GM18909 (cell line): ENCODE data around the gene ANKRD44.

Experiments
- ATAC-seq: cut with Tn5 transposase; IDR thresholded peaks from one replicate; pipeline ENCODE4 v1.9.1; 2021; ENCODE audit warnings: mild to moderate bottlenecking; ENCODE audit not compliant: unreplicated experiment, poor library complexity

Gene ANKRD44

DNA sequence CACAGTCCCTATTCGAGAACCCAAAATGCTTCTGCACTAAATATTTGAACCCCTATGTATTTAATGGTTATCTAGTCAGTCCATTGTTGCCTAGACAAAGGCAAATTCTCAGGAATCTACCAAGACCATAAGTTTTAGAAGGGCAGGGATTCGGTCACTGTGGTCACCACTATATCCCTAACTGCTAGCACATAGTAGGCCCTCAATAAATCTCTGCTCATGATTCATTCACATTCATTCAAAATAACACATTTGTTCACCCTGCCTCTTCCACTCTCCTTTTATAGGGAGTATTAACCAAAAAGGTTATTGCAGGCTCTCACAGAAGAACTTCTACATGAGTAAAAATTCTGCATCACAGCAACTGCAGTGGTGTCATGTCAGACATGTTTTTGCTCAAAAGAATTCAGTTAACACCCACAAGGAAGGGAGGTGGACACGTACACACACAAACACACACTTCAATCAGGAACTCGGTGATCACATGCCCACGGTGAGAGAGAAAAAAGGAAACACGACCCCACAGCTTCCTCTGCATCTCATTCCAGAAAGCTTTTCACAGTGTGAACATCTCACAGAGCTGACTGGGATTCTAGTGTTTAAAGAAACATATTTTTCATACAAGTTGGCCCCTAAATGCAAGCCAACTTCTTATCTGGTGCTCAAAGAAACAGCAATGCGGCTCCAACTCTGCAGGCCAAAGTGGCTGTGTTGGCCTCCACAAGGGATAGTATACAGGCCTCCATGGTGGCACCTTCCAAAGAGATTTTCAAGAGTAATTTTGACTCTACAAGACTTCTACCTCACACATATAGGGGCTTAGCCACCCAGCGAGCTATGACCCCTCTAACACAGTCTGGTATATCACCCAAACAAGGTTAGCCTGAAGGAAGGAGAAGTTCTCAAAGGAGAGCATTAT, 98.0 kb downstream of the ANKRD44 start:
- ATAC-seq = no peak

DNA sequence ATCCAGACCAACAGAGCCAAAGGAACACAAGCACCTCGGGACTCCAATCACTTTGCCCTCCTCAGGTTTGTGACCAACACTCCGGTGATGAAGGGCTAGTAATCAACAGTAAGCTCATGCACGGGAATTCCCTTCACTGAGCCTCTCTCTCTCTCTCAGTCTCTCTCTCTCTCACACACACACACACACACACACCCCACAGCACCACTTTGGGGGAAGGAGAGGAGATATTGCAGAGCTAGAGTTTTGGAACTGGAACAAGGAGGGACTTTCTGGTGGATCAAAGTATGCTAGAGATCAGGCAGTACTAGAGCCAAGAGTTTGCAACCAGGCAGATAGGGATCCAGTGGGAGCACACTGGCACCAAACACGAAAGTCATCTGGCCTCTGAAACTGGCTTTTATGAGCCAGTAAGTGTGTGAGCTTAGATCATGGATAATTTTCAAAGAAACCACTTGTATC, 98.7 kb downstream of the ANKRD44 start:
- no peak for ATAC-seq

DNA sequence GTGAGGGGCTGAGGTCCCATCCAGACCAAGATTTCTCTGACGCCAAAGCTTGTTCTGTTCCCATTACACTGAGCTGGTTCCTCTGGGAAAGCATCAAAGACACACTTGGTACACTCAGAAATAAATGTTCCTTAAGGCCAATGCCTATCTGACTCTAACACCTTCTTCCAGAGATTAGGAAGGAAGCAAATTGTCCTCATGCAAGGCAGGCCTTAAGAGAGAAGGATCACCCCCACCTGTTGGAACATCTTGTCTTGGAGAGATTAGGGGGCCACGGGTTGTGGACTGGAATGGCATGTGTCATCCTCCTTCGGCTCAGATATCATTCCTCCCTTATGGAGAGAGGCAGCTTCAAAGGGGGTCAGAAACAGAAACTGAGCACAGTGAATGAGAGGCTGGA, 100.2 kb downstream of the ANKRD44 start:
- ATAC-seq = no peak

DNA sequence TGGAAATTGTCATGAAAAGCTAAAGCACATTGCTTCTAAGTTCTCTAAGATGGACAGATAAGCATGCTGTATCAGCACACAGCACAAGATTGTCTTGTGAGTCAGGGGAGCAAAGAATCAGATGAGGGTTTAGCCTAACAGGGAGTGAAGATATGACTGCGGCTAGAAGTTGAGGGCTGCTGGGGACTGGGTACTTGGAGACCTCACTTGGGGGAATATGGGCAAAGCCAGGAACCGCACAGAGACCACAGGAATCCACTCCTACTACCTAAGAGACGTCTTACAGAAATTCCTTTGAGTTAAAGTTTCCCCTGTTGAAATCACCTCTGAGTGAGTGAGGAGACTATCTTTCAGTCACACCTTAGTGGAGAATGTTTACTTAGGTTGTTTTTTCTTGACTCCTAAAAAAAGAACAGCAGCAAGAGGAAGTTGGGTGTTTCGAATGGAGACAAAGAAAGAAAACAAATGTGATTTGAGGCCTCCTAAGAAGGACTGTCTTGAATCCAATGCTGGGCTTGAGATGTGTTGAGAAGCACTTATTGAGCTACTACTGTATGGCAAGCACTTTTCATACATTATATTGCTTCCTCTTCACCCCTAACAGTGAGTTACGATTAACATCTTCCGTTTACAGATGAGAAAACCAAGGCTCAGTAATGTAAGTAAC, 100.7 kb downstream of the ANKRD44 start:
- peak; percentile 39 for ATAC-seq

DNA sequence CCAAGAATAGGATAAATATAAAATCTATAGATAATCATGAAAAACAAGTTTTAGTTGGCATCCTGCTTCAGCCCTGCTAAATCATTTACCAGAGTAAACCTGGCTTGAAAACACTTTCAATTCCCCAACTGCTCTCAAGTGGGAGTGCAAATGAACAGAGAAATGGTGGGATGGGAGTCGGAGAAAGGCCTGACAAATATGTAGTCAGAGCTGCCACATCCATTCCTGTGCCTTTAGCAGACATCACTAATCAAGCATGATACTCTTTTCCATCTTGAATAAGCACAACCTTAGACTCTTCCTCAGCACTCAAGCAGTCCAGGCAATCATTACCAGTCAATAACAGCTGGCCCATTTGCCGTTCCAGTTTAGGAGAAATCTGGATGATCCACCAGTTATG, 101.3 kb downstream of the ANKRD44 start:
- no peak for ATAC-seq

DNA sequence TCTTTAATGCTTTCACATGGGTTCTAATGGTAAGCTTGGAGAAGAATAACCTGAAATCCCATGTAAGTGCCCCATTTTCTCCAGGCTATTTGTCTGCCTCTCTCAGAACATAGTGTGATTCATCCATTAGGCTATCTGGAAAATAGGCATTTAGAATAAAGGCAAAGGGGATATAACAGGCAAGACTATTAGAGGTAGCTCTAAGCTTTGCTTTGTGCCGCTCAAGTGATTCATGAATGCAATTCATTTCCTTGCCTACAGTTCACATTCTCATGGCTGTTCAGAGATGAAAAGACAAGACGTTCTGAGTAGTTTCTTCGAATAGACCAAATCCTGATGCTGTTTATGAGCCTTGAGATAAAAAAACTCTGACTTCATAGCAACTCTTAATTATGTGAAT, 101.7 kb downstream of the ANKRD44 start:
- no peak for ATAC-seq

DNA sequence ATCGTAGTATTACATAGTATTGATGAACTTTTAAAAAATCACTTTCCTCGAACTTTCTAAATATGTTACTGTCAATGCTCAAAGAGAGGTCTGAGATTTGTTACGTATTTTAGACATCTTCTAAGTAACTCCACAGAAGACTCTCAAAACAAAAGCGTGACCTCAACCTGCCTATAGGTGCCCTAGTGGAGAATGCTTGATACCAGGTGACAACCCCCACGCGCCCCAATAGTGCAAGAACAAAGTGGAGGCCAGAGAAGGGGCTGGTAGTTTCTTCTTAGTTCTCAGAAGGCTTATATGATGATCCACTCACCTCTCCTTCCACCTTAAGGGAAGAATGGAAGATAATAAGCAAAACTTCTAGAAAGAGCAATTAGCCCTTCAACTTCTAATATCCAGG, 102.6 kb downstream of the ANKRD44 start:
- no peak for ATAC-seq

DNA sequence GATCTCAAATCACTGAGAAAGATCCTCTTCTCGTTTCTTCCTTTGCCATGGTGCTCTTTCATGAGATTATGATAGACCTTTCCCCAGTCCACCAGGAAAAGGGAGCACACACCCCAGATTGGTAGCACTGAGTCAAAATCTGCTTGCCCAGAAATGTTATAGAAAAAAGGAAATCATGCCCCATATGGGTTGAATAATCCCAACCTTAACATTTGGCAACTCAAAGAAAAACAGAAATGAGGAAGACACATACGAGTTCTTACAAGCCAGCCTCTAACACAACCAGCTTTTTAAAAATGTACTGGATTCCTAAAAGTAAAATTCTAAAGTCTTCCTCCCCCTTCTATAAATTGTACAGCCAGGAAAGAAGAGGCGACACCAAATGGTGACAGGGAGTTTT, 103.0 kb downstream of the ANKRD44 start:
- no peak for ATAC-seq

DNA sequence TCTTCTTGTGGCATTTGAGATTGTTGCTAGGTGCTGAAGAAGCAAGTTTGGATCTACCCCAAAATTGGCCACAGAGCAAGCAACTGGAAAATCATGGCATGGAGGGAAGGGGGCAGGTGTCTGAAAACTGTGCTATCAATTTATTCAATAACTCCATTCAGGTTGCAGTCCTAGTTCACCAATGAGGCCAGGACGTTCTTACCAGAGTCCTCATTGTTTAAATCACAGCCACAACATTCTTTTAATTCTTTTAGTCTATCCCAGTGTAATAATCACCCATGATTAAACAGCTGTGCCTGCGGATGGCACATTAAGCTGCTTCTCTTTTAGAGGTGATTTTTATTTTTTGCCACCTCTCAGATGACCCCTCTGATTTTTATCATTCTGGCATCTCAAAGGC, 103.5 kb downstream of the ANKRD44 start:
- ATAC-seq = no peak

DNA sequence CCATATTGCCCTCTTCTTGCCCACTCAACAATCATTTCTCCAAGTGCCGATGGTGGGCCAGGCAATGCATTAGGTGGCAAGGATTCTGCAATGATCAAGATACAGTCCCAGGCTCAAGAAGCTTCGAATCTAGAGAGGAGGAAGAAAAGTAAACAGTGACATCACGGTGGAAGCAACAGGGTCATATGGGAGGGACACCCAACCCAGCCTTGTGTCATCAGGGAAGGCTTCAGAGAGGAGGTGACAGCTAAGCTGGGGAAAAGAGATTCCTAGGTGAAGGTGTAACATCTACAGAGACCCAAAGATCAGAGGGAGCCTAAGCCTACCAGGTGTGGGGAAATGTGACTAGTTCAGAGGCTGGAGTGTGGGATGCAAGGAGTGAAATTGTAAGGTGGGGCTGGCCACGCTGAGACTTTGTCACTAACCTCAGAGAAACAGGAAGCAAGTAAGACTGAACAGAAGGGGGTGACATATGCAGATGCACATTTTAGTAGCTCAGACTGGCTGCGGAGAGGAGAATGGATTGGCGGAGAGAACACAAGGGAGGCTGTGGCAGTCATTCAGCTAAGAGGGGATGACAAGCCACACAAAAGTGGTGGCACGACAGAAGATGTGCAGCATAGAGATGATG, 104.9 kb downstream of the ANKRD44 start:
- peak; percentile 73 for ATAC-seq

DNA sequence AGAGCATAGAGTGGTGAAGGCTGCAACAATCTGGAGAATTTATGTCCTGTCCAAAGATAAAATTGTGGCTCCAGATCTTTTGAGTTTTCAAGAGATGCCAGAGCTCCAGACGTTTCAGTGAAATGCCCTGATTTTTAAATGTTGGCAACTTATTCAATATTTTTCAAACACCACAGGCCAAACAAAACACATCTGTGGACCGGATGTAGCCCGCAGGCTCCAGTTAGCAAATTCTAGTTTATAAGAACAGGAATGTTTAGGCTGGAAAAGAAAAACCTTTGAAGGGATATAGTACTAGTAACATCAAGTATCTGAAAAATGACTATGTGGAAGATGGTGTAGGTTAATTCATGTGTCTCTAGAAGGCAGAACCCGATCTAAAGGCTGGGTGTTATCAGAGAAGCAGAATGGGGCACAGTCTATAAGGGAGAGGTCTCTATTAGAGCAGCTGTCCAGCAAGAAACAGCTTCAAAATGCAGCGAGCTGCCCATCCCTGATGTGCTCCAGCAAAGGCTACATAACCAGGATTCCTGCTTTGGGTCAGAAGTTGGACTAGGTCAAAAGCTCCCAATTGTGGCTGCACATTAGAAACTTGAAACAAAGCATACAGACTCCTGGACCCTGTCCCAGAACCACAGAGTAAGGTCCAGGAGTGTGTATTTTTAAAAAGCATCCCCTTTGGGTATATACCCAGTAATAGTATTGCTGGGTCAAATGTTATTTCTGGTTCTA, 105.9 kb downstream of the ANKRD44 start:
- no peak for ATAC-seq

DNA sequence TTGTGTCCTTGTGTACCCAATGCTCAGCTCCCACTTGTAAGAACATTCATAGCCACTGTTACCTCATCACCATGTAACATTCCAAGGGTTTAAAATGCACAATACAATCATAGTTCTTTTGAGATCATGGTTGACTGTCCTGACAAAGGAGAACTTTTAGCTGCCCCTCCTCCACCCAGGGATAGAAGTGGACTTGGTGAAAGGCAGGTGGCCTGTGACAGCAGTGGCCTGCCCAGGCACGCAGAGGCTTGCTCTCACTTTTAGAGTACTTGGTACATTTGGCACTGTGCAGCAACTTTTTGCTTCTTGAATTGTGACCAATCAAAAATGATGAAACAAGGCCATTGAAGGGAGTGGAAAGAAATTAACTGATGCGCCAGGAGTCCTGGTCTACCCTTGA, 108.7 kb downstream of the ANKRD44 start:
- ATAC-seq = no peak

DNA sequence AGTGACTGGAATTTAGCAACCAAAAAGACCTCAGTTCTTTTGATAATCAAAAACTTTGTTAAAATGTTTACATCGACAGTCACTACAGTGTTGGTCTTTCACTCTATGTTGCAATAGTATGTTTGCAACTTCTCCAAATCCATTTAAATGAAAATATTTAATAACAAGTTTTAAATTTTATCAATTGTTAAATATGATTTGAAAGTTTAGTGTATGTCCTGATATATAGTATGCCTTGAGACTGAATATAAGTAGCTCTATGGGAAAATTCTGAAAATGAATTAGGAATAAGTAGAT, 109.9 kb downstream of the ANKRD44 start:
- no peak for ATAC-seq

DNA sequence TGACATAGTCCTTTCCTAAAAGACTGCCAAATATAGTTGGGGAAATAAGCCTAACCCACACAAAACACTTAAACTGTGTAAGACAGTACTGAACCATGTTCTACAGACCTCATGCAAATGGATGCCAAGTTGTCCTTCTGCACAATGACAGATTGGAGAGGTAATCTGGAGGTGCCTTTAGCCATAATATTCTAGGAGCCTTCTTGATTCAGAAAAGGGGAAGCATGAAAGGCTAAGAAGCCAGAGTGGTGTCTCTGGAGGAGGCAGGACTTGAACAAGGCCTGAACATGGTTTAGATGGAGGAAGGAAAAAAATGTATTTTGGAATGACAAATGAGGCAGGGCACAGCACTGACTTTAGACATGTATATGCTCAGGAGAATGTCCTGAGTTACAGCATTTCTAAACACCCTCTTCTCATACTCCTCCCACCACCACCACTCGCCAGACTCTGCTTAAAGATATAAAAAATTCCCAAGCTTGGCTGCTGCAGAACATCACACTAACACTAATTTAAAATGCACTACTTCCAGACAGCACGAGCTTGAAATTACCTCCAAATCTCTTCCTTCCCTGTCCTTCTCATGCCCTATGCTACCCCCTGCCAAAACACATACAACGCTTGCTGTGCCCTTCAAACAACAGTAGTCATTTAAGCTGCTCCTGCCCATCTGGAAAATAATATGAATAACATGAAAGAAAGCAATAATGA, 110.4 kb downstream of the ANKRD44 start:
- no peak for ATAC-seq

DNA sequence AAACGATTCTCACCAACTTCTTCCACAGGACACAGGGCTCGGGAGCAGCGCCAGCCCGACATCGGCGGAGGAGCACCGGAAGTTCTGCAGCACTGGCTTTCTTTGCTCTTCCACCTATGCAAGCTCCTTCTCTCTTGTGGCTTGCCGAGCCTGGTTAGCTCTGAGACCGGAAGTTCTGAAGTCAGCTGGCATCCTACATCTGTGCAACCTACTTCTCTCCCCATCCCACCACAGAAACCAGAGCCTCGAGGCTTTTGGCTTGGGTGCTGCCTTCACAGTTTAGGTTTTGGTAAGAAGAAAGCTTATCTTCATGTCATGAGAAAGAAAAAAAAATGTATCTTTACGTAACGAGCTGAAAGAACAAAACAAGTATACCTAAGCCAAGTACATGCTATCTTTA, 111.7 kb downstream of the ANKRD44 start:
- peak; percentile 98 for ATAC-seq

DNA sequence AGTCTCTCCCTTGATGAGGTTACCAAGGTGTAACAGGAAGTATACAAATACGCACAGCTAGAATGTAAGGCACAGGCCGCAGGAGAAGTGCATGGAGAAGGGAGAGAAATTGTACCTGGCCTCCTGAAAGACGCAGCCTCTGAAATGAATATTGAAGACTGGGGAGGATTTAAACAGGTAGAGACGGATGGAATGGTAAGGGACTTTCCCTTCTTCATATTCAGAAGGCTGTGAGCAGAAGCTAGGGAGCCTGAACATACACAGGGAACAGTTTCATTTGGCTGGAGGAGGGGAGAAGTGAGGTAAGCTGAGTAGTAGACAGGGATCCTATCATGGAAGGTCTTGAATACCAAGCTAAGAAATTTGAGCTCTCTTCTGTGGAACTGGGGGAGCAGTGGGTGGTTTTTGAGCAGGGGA, 112.7 kb downstream of the ANKRD44 start:
- ATAC-seq = no peak

DNA sequence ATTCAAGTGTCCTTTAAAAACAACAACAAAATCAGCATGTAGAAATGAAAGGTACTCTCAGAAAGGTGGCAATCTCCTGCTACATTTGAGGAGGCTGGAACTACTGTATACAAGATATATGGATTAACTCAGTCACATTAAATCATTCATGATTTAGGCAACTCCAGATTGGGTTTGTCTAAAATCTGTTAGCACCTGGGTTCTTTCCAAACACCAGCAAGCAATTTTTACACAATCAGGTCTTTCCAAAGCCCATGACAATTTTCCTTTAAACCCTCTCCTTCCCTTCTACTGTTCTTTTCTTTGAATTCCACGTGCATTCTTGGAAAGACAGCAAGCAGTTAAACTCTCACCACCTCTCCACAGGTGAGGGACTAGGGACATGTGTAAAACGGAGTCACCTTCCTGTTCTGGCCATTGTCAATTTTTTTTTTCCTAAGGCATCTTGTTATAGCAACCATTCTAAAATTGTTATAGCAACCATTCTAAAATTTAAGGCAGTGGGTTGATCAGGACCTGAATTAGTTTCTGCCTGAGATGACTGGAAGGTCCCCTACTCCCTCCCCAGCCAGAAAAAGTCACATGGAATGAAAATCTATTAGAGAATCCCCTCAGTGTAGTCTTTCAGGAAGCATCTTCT, 113.9 kb downstream of the ANKRD44 start:
- no peak for ATAC-seq

DNA sequence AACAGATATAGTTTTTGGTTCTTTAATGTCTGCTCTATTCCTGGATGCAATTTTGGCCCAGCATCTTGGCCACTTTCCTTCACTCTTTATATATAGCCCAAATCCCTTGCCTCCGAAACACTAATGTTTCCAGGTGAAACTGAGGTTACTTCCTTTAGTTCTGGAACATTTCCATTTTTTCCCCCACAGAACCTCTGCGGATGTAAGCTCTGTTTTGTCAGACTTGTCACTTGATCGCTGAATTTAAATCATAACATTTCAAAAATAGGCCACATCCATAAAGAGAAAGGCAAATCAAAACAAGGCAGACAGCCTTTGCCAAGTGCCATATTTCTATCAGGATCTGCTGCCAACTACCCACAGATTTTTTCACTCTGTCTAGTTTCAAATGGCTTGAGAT, 115.1 kb downstream of the ANKRD44 start:
- no peak for ATAC-seq

DNA sequence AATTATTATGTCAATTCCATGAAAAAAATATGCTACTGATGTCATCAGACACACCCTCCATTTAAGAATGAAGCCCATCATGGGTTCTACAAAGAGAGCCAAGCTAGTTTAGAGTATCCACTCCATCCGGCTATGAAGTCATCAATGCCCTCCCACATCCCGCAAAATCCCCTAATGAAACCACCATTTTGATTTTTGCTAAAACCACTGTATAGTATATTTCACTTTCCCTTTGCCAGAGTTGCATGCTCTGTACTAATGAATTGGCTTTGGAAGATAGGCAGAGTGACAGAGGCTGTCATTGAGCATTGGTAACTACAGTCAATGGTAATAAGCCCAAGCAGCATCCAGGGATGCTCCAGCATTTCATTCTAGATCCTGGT, 118.6 kb downstream of the ANKRD44 start:
- peak; percentile 81 for ATAC-seq
